ENCODE data around the gene DLG2.
"Not testable (repeated sequence)": the region's sequence is repeated elsewhere in the genome, so short reads cannot be mapped to it uniquely, and the experiment has no call there.

The DLG2 gene

DNA sequence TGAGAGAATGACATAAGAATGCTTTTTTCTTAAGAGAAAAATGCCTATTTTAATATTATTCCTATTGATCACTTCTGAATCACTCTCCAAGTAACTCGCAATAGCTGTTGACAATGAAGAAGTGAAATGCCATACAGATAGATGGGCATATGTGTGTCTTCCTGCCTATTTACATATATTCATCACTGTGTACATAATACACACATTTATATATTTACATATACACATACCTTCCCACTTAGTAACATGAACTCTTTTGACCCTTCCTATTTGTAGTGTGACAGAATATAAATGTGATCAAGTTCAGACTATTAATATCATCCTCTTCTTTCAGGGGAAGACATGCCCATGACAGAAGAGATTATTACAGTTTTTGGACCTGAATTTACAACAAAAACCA, 756.7 kb downstream of the DLG2 start:
- no peak for DNase-seq
- ATAC-seq (replicated peaks), result no peak
- H3K27me3 Mint-ChIP-seq, result no peaks in the 10 kb centered on the region
- H3K4me1 Mint-ChIP-seq, result no peaks in the 10 kb centered on the region
- H3K4me3 Mint-ChIP-seq, result no peak overlapping the region
- H3K36me3 Mint-ChIP-seq, result no peaks in the 10 kb centered on the region
- H3K9me3 Mint-ChIP-seq, result no peaks in the 10 kb centered on the region
- no peak overlapping the region for H3K27ac Mint-ChIP-seq

DNA sequence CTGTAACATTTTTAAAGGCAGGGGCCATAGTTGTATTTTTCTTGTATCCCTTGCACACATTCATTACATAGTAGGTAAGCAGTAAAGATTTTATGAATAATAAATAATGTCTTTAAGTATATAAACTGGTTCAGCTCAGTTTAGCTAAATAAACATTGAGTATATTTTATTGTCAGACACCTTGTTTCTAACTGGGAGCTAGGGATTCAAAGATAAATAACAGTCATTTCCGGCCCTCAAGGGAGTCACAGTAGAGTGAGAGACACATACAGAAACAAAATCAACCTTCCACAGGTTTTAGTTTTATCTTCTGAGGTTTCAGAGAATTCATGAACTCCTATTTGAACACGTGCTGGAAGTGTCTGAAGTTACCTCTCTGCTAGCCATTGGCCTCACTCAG, 760.2 kb downstream of the DLG2 start:
- ATAC-seq (replicated peaks), result no peak
- Mint-ChIP-seq H3K9me3 (no peaks in the 10 kb centered on the region), H3K27me3 (no peaks in the 10 kb centered on the region), H3K27ac (no peak overlapping the region), H3K4me3 (no peak overlapping the region), H3K4me1 (no peaks in the 10 kb centered on the region), H3K36me3 (no peaks in the 10 kb centered on the region)
- no peak for DNase-seq

DNA sequence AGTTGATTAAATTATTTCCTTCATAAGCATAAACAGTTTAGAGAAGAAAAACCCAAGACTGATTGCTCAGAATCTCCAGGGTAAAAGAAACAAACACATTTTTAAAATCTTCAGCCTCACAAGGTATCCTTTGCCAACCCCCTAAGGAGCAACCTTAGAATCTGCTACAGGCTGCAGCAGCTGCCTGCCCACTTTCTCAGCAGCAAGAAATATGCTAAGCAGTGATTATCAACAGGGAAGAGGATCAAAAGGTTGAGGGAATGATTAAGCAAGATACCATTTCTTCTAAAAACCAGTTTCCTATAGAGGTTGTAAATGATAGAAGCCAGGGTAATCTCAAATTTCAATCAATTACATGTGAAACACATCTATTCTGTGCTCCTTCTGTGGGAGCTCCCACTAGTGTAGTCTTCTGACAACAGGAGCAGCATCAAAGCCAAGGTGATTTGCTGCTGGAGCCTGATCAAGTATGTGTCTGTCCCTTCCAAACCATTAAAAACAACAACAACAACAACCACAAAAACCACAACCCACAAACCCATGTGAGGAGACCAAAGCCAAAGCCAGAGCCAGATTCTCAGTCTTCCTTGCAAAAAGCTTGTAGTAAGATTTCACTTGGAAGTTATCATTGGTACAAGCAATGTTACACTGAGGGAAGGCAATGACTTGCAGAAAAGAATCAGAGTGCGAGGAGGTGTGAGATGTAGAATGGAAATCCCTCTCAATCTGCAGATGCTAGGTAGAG, 761.2 kb downstream of the DLG2 start:
- Mint-ChIP-seq H3K36me3 (no peaks in the 10 kb centered on the region), H3K9me3 (no peaks in the 10 kb centered on the region), H3K4me1 (no peaks in the 10 kb centered on the region), H3K27me3 (no peaks in the 10 kb centered on the region), H3K27ac (no peak overlapping the region), H3K4me3 (no peak overlapping the region)
- no peak for ATAC-seq (replicated peaks)
- no peak for DNase-seq

DNA sequence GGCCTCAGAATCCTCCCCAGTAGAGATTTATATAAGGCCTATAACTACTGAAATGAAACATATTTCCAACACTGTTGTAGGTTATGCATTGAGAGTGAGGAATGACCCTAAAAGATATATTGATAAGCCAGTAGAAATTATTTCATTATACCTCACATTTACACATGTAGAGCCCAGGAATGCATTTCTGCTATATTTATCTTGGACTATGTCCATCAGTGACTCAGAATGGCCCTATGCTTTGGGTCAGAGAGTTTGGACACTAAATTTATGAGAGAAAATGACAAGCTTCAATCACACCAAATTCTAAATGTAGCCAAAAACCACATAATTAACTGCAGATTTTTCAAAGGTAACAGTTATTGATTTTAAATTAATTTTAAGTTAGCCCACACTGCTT, 761.9 kb downstream of the DLG2 start:
- H3K4me1 Mint-ChIP-seq, result no peaks in the 10 kb centered on the region
- H3K27ac Mint-ChIP-seq, result no peak overlapping the region
- H3K36me3 Mint-ChIP-seq, result no peaks in the 10 kb centered on the region
- DNase-seq (no peak), ATAC-seq (replicated peaks) (no peak)
- no peaks in the 10 kb centered on the region for H3K9me3 Mint-ChIP-seq
- H3K27me3 Mint-ChIP-seq, result no peaks in the 10 kb centered on the region
- H3K4me3 Mint-ChIP-seq, result no peak overlapping the region

DNA sequence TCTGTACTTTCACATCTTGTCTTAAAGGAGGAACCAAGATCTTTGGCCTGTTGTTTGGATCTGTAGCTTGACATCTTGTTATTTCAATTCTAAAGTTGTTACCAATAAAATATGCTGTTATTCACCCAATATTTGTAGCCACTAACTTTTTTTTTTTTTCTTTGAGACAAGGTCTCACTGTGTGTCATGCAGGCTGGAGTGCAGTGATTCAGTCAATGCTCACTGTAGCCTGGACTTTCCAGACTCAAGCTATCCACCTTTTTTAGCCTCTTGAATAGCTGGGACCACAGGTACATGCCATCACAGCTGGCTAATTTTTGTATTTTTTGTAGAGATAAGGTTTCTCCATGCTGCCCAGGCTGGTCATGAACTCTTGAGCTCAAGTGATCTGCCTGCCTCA, 769.4 kb downstream of the DLG2 start:
- Mint-ChIP-seq H3K27me3 (no peaks in the 10 kb centered on the region), H3K4me3 (no peak overlapping the region), H3K36me3 (no peaks in the 10 kb centered on the region), H3K9me3 (peaks cover 0 to 2% of the 10 kb centered on the region in 2 donors), H3K27ac (no peak overlapping the region), H3K4me1 (no peaks in the 10 kb centered on the region)
- DNase-seq, result no peak
- ATAC-seq (replicated peaks), result no peak

DNA sequence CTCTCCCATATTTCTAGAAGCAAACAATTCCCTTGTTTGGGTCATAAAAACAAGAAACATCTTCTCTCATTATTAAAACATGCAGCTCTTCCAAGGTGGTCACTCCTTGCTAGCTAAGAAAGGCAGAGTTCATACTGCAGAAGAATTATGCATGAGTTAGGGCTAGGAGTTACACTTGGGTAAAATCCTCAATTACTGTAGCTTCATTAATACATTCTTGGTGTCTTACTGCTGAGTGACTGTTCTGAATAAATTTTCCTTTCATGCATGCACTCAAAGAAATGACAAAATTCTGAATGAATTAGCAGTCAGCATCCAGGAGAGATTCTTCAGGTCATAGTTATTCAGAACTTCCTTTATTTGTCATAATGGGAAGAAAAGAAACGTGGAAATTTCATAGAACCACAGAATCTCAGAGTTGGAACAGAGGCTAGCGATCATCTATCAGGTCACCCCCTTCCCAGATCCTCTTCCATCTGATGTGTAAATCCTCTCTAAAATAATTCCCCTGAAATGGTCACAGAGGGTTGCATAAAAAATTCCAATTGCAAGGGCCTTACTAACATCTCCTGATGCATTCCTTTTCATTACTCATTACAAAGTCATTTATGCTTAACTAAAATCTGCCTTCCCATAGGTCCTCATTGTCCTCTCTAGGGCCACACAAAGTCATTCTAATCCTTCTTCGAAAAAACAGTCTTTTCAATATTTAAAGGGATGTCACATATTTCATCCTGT, 771.5 kb downstream of the DLG2 start:
- no peaks in the 10 kb centered on the region for H3K36me3 Mint-ChIP-seq
- peaks cover 0 to 2% of the 10 kb centered on the region in 2 donors for H3K9me3 Mint-ChIP-seq
- ATAC-seq (replicated peaks), result no peak
- no peak overlapping the region for H3K27ac Mint-ChIP-seq
- no peak for DNase-seq
- H3K4me3 Mint-ChIP-seq, result no peak overlapping the region
- no peaks in the 10 kb centered on the region for H3K4me1 Mint-ChIP-seq
- H3K27me3 Mint-ChIP-seq, result no peaks in the 10 kb centered on the region

DNA sequence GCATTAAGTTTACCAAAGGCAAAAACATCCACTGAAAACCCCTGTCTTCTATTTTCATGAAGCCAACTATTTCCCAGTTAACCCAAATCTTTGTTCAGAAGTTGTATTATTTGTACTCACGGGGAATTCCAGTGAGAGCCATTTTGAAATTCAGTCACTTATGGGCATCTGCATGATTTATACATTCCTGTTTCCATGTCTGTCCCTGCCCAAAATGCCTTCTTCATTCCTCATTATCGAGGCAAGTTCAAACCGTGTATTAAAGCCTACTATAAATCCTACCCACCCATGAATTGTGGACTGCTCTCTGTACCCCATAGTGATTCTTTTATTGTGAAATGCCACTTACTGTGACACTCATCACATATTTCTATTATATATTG, 772.7 kb downstream of the DLG2 start:
- ATAC-seq (replicated peaks) (no peak), DNase-seq (no peak)
- no peaks in the 10 kb centered on the region for H3K27me3 Mint-ChIP-seq
- no peak overlapping the region for H3K27ac Mint-ChIP-seq
- H3K9me3 Mint-ChIP-seq, result peaks cover 0 to under 1% of the 10 kb centered on the region in 2 donors
- H3K4me3 Mint-ChIP-seq, result no peak overlapping the region
- H3K4me1 Mint-ChIP-seq, result no peaks in the 10 kb centered on the region
- no peaks in the 10 kb centered on the region for H3K36me3 Mint-ChIP-seq

DNA sequence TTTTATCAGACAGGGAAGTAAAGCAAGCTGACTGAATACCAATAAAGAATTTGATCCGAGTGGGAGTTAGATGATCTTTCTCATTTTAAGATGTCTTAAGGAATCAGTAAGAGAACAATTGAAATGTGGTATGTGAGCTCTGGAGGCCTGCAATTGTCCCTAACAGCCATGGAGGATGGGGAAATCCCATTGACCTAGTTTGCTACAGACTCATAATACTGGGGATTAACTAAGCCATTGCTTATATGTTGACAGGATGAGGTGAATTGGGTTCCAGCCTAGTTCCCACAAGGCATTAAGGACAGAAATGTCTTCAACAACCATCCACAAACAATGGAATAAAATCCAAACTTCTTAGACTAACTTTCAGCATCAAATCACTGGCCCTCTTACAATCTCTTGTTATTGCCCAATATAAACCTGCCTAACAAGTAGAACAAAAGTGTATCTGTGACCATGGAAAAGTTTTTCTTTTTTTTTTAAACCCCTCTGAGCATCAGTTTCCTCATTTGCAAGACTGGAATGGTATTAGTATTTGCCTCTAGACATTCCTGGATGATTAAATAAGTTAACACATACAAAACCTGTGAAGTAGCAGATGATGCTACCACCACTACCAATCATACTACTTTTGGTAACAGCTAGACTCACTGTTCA, 773.2 kb downstream of the DLG2 start:
- no peaks in the 10 kb centered on the region for H3K27me3 Mint-ChIP-seq

DNA sequence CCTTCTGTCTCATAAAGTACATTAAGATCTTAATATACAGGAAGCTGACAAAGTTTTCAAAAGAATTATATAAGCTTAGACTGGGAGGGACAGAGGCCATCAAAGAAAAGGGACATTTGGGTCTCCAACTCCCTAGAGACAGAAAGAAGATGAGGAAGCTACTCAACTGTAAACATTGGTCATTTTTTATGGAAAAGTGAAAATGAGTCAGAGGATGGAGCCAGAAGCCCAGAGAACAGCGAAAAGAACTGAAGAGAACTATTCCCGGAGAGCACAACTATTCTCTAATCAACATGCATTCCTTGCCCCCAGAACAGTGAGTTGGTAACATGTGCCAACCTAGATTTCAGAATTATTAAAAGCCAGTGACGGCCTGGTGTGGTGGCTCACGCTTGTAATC, 779.3 kb downstream of the DLG2 start:
- ATAC-seq (replicated peaks), result no peak
- Mint-ChIP-seq H3K27ac (no peak overlapping the region), H3K4me3 (no peak overlapping the region), H3K9me3 (peaks cover 3 to 4% of the 10 kb centered on the region in 2 donors), H3K36me3 (no peaks in the 10 kb centered on the region), H3K27me3 (no peaks in the 10 kb centered on the region), H3K4me1 (no peaks in the 10 kb centered on the region)
- no peak for DNase-seq

More for the DNA sequence above, 773.2 kb downstream of the DLG2 start:
- no peak overlapping the region for H3K4me3 Mint-ChIP-seq
- H3K9me3 Mint-ChIP-seq, result peaks cover 0 to 4% of the 10 kb centered on the region in 2 donors
- DNase-seq (no peak), ATAC-seq (replicated peaks) (no peak)
- H3K36me3 Mint-ChIP-seq, result no peaks in the 10 kb centered on the region
- H3K27ac Mint-ChIP-seq, result no peak overlapping the region
- no peaks in the 10 kb centered on the region for H3K4me1 Mint-ChIP-seq

DNA sequence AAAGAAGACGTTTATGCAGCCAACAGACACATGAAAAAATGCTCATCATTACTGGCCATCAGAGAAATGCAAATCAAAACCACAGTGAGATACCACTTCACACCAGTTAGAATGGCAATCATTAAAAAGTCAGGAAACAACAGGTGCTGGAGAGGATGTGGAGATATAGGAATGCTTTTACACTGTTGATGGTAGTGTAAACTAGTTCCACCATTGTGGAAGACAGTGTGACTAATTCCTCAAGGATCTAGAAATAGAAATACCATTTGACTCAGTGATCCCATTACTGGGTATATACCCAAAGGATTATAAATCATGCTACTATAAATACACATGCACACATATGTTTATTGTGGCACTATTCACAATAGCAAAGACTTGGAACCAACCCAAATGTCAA, 786.9 kb downstream of the DLG2 start:
- H3K27ac Mint-ChIP-seq; DNase-seq; H3K4me3 Mint-ChIP-seq; H3K27me3 Mint-ChIP-seq; H3K4me1 Mint-ChIP-seq; ATAC-seq (replicated peaks); H3K9me3 Mint-ChIP-seq; H3K36me3 Mint-ChIP-seq: not testable (repeated sequence)

DNA sequence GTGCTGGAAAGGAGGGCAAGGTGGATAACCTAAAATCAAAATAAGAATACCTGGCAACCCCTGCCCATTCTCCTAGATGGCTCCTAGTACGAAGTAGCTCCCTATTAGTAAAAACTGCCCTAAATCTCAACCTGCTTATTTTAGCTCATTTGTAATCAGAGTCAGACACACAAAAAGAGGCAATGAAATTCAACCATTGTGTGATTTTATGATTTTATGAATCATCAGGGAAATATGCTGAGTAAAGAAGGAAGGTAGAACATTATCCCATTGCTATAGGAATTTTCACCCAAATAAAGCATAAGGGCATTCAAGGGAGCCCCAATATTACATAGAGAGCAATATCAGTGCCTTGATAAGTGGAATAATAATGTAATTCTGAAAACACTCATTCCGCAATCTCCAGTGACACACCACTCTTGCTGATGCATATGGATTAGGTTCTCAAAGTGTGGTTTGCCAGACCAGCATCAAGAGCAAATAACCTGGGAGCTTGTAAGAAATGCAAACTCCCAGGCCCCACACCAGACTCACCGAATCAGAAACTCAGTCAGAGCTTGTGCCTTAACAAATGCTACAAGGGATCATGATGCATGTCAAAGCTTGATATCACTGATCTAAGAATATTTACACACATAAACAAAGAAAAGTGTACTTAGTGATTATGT, 789.6 kb downstream of the DLG2 start:
- Mint-ChIP-seq H3K27ac (no peak overlapping the region), H3K4me1 (no peaks in the 10 kb centered on the region), H3K4me3 (no peak overlapping the region), H3K9me3 (peaks cover 3 to 5% of the 10 kb centered on the region in 2 donors), H3K36me3 (no peaks in the 10 kb centered on the region), H3K27me3 (no peaks in the 10 kb centered on the region)
- DNase-seq, result no peak
- ATAC-seq (replicated peaks), result no peak

DNA sequence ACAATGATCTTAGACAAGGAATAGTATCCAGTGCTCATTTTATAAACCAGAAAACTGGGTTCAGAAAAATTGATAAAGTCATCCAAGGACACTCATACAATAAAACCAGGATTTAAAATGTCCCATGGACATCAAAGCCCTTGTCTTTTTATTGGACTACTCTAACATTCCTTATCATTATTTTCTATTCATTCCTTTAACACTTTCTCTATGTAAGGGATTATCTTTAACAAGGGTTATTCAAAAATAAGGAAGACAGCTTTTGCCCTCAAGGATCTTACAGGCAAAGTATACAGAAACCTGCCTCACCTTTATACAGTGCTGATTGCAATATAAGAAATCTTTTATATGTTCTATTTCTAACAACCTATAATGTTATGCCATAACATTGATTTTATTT, 790.8 kb downstream of the DLG2 start:
- H3K9me3 Mint-ChIP-seq, result peaks cover 3 to 5% of the 10 kb centered on the region in 2 donors
- ATAC-seq (replicated peaks) (no peak), DNase-seq (no peak)
- H3K27ac Mint-ChIP-seq, result no peak overlapping the region
- H3K4me1 Mint-ChIP-seq, result no peaks in the 10 kb centered on the region
- H3K27me3 Mint-ChIP-seq, result no peaks in the 10 kb centered on the region
- no peak overlapping the region for H3K4me3 Mint-ChIP-seq
- H3K36me3 Mint-ChIP-seq, result no peaks in the 10 kb centered on the region

DNA sequence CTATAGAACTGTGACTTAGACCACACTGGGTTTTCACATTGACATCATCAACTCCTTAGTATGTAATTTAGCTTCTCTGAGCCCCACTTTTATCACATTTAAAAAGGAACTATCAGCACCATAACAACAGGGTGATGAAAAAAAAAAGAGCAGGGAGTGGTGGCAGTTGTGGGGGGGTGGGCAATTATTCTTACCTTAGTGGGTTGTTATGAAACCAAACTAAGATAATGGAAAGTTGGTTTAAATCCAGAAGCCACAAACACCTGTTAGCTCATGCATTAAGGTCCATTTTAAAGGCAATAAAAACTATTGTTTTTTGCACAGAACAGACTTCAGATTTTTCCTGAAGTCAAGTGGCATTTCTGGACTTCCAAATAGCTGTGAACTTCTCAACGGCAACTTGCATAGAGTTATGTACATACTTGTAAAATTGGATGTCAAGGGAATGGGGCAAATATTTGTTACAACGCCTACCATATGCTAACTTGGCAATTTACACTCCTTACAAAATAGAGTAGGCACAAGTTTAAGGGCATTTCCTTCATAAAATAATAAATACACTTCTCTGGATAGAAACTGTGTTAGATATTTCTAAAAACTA, 793.6 kb downstream of the DLG2 start:
- DNase-seq, result no peak
- Mint-ChIP-seq H3K4me1 (no peaks in the 10 kb centered on the region), H3K36me3 (no peaks in the 10 kb centered on the region), H3K27ac (no peak overlapping the region), H3K9me3 (peaks cover 0 to 2% of the 10 kb centered on the region in 2 donors), H3K27me3 (no peaks in the 10 kb centered on the region), H3K4me3 (no peak overlapping the region)
- ATAC-seq (replicated peaks), result no peak

DNA sequence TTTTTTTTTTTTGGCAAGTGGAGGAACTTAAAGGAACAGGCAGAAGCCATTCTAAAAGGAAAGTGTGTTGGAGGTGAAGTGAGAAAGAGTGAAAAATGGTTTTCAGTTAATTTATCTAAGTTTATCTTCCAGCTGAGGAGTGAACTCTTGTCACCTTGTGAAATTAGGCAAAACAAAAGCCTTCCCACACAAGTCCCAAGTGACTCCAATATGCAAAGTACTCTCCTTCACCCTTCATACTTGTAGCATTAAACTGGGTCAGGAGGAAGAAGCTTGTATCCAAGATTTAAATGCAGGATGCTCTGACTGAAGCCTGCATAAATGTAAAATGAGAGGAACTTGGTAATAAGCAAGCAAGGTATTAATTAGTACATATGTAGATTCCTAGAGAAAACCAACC, 796.8 kb downstream of the DLG2 start:
- Mint-ChIP-seq H3K4me3 (no peak overlapping the region), H3K4me1 (no peaks in the 10 kb centered on the region), H3K36me3 (no peaks in the 10 kb centered on the region), H3K27ac (no peak overlapping the region), H3K9me3 (no peaks in the 10 kb centered on the region), H3K27me3 (no peaks in the 10 kb centered on the region)
- DNase-seq (no peak), ATAC-seq (replicated peaks) (no peak)

Measured in stimulated activated naive B cell treated with anti-CD40 and anti-IgM and Interleukin-4, amounts not matched to agents 10 μg/mL and 1 μg/mL and 100 μg/mL, for 72 hours (primary cell).